DND-41 (cell line): ENCODE measurements around the gene RAB11FIP3.

Experiments used
- ATAC-seq: fragments of 200-7000 bp; cut with Tn5 transposase; 3 replicates; pipeline ENCODE4 v1.9.1; 2021; ENCODE audit warnings: low read depth; ENCODE audit not compliant: insufficient read depth
- DNase-seq: peaks from one replicate; pipeline ENCODE4 v3.0.0-alpha.2; 2020
- H2AFZ ChIP-seq: 2 replicates; pipeline ENCODE4 v1.6.0; 2012; ENCODE audit warnings: low read depth, low read length
- H3K27ac ChIP-seq: 2 replicates; pipeline ENCODE4 v1.5.1; 2012; ENCODE audit warnings: low read length, inconsistent platforms
- H3K27me3 ChIP-seq: fragments of 200-600 bp; sonication (generic); 2 replicates; pipeline ENCODE4 v1.6.0; 2012; ENCODE audit warnings: low read length, mild to moderate bottlenecking, inconsistent platforms; ENCODE audit not compliant: insufficient read depth, poor library complexity
- H3K36me3 ChIP-seq: 2 replicates; pipeline ENCODE4 v1.5.1; 2012; ENCODE audit warnings: low read length, inconsistent platforms; ENCODE audit not compliant: insufficient read depth
- H3K4me1 ChIP-seq: 2 replicates; pipeline ENCODE4 v1.5.1; 2012; ENCODE audit warnings: mild to moderate bottlenecking, low read length; ENCODE audit not compliant: insufficient read depth
- H3K4me2 ChIP-seq: 2 replicates; pipeline ENCODE4 v1.6.0; 2012; ENCODE audit warnings: mild to moderate bottlenecking, moderate library complexity, low read length, inconsistent platforms; ENCODE audit not compliant: insufficient read depth
- H3K4me3 ChIP-seq, 2 experiments: fragments of 200-600 bp in 1 of 2; shearing (Covaris generic) in 1 of 2; 2 replicates each; pipeline ENCODE4 v1.5.1; 2012 to 2016; ENCODE audit warnings: inconsistent platforms in 2 of 2, low read length in 2 of 2, mild to moderate bottlenecking in 2 of 2, low read depth in 1 of 2, moderate library complexity in 1 of 2
- H3K79me2 ChIP-seq: 2 replicates; pipeline ENCODE4 v1.6.0; 2012; ENCODE audit warnings: low read length, inconsistent platforms; ENCODE audit not compliant: insufficient read depth
- H3K9ac ChIP-seq: 2 replicates; pipeline ENCODE4 v1.6.0; 2012; ENCODE audit warnings: low read depth, mild to moderate bottlenecking, inconsistent platforms, low read length, moderate library complexity
- H3K9me3 ChIP-seq: 2 replicates; pipeline ENCODE4 v1.5.1; 2012; ENCODE audit warnings: low read length, moderate library complexity, mild to moderate bottlenecking, inconsistent platforms; ENCODE audit not compliant: insufficient read depth, severe bottlenecking
- H4K20me1 ChIP-seq: 2 replicates; pipeline ENCODE4 v1.6.0; 2012; ENCODE audit warnings: low read length; ENCODE audit not compliant: insufficient read depth
- CTCF ChIP-seq: IDR thresholded peaks from 2 replicates; pipeline ENCODE4 v1.5.1; 2012; ENCODE audit warnings: borderline replicate concordance, low read length, moderate library complexity, mild to moderate bottlenecking; ENCODE audit not compliant: poor library complexity, severe bottlenecking; ENCODE audit errors: extremely low read depth
- EZH2 ChIP-seq: IDR thresholded peaks from 3 replicates; pipeline ENCODE4 v1.6.1; 2012; ENCODE audit warnings: borderline replicate concordance, low read depth, mild to moderate bottlenecking, moderate library complexity, low read length, inconsistent platforms; ENCODE audit not compliant: severe bottlenecking

Gene RAB11FIP3

GRCh38 chr16:405548-406506, 19.6 kb upstream of the RAB11FIP3 start:
- no peak overlapping the region for H3K27ac ChIP-seq
- no peak overlapping the region for H3K4me3 ChIP-seq
- H3K27me3 ChIP-seq = no peaks in the 10 kb centered on the region
- no peak overlapping the region for H3K9ac ChIP-seq
- no peak for ATAC-seq
- no peak for TF ChIP-seq EZH2
- no peak for TF ChIP-seq CTCF
- H2AFZ ChIP-seq = no peak overlapping the region
- no peak for DNase-seq
- no peaks in the 10 kb centered on the region for H4K20me1 ChIP-seq
- peaks cover 8% of the 10 kb centered on the region for H3K36me3 ChIP-seq
- H3K9me3 ChIP-seq = no peaks in the 10 kb centered on the region
- no peak overlapping the region for H3K4me2 ChIP-seq
- peaks cover 13% of the 10 kb centered on the region for H3K4me1 ChIP-seq
- peaks cover 13% of the 10 kb centered on the region for H3K79me2 ChIP-seq

GRCh38 chr16:407253-407652, 18.2 kb upstream of the RAB11FIP3 start:
- peaks cover 20% of the 10 kb centered on the region for H3K36me3 ChIP-seq
- no peaks in the 10 kb centered on the region for H3K9me3 ChIP-seq
- TF ChIP-seq EZH2 = no peak
- TF ChIP-seq CTCF = no peak
- H3K4me3 ChIP-seq = no peak overlapping the region
- peaks cover 3% of the 10 kb centered on the region for H3K79me2 ChIP-seq
- peaks cover 10% of the 10 kb centered on the region for H3K4me1 ChIP-seq
- no peaks in the 10 kb centered on the region for H3K27me3 ChIP-seq
- H3K9ac ChIP-seq = no peak overlapping the region
- H4K20me1 ChIP-seq = no peaks in the 10 kb centered on the region; the same call in 1 of the 2 replicates
- ATAC-seq = no peak
- H2AFZ ChIP-seq = no peak overlapping the region
- H3K27ac ChIP-seq = no peak overlapping the region
- DNase-seq = no peak
- no peak overlapping the region for H3K4me2 ChIP-seq

- TF ChIP-seq CTCF (no peak), EZH2 (no peak)
- H3K27me3 ChIP-seq = no peaks in the 10 kb centered on the region
- no peak overlapping the region for H3K9ac ChIP-seq
- H3K27ac ChIP-seq = no peak overlapping the region
- H2AFZ ChIP-seq = no peak overlapping the region
- no peak for DNase-seq
- ATAC-seq = no peak
- no peak overlapping the region for H3K4me2 ChIP-seq
- H3K9me3 ChIP-seq = no peaks in the 10 kb centered on the region
- no peaks in the 10 kb centered on the region; the same call in 1 of the 2 replicates for H4K20me1 ChIP-seq
- H3K4me3 ChIP-seq = no peak overlapping the region
- H3K36me3 ChIP-seq = peaks cover 20% of the 10 kb centered on the region
- no peaks in the 10 kb centered on the region for H3K79me2 ChIP-seq
- H3K4me1 ChIP-seq = no peaks in the 10 kb centered on the region
Observed at GRCh38 chr16:410516-411178, 14.8 kb upstream of the RAB11FIP3 start.
